ENCODE results near the gene NPTX1. TPM values are rescaled to one million over a fixed set of nuclear protein-coding genes. Genes with fewer than 3 reads are reported as not detected.

Gene NPTX1
- total RNA-seq, 1 experiment from 2014 or later = 0.80 TPM

GRCh38 chr17:80481284-80482057 lies 5.1 kb upstream of the NPTX1 start:
- no peak for DNase-seq (ENCODE audit: low read depth)

- no peak for DNase-seq (ENCODE audit: low read depth)
These were observed 3.8 kb upstream of the NPTX1 start for GRCh38 chr17:80480248-80480647.

- no peak for DNase-seq (ENCODE audit: low read depth)
These were observed 2.8 kb upstream of the NPTX1 start for GRCh38 chr17:80479246-80479566.

GRCh38 chr17:80478487-80479245 lies 2.3 kb upstream of the NPTX1 start:
- no peak for DNase-seq (ENCODE audit: low read depth)

GRCh38 chr17:80477647-80478478 lies 1.5 kb upstream of the NPTX1 start:
- DNase-seq (ENCODE audit: low read depth) = no peak

GRCh38 chr17:80476877-80477646 lies 655 bp upstream of the NPTX1 start:
- no peak for DNase-seq (ENCODE audit: low read depth)

- no peak for DNase-seq (ENCODE audit: low read depth)
These were observed 1.2 kb downstream of the NPTX1 start for GRCh38 chr17:80474961-80475909.

- peak; percentile 45 for DNase-seq (ENCODE audit: low read depth)
These were observed 2.0 kb downstream of the NPTX1 start for GRCh38 chr17:80474231-80474960.

- DNase-seq (ENCODE audit: low read depth) = no peak
These were observed 2.7 kb downstream of the NPTX1 start for GRCh38 chr17:80473701-80474100.

- DNase-seq (ENCODE audit: low read depth) = no peak
These were observed 3.4 kb downstream of the NPTX1 start for GRCh38 chr17:80472996-80473395.

GRCh38 chr17:80471922-80472321 lies 4.5 kb downstream of the NPTX1 start:
- DNase-seq (ENCODE audit: low read depth) = no peak

GRCh38 chr17:80470603-80471002 lies 5.8 kb downstream of the NPTX1 start:
- no peak for DNase-seq (ENCODE audit: low read depth)

GRCh38 chr17:80469667-80470066 lies 6.7 kb downstream of the NPTX1 start:
- DNase-seq (ENCODE audit: low read depth) = no peak

GRCh38 chr17:80468781-80469493 lies 7.5 kb downstream of the NPTX1 start:
- no peak for DNase-seq (ENCODE audit: low read depth)

- DNase-seq (ENCODE audit: low read depth) = no peak
These were observed 8.2 kb downstream of the NPTX1 start for GRCh38 chr17:80468242-80468641.

- no peak for DNase-seq (ENCODE audit: low read depth)
These were observed 10.2 kb downstream of the NPTX1 start for GRCh38 chr17:80466188-80466705.

- DNase-seq (ENCODE audit: low read depth) = no peak
These were observed 11.0 kb downstream of the NPTX1 start for GRCh38 chr17:80465327-80465974.

- no peak for DNase-seq (ENCODE audit: low read depth)
These were observed 11.9 kb downstream of the NPTX1 start for GRCh38 chr17:80464486-80464885.
